Sigmoid colon (tissue), 7 donors: Measurements from ENCODE around the gene NXNL2. TPM values are rescaled to one million over a fixed set of nuclear protein-coding genes. Genes with fewer than 3 reads are reported as not detected.

Source experiments
- DNase-seq: peaks from one replicate; pipeline ENCODE4 v3.0.0-alpha.2; 2019
- H3K27ac ChIP-seq, 4 donors: fragments of 200-600 bp; sonication (generic); one replicate each; pipeline ENCODE4 v1.5.1; 2016 to 2019; ENCODE audit warnings: mild to moderate bottlenecking in 1 of 4
- H3K27me3 ChIP-seq, 3 donors: fragments of 200-600 bp; sonication (generic); one replicate each; pipeline ENCODE4 v1.5.1; 2019; ENCODE audit warnings: mild to moderate bottlenecking in 1 of 3
- H3K36me3 ChIP-seq, 4 donors: fragments of 200-600 bp; sonication (generic); one replicate each; pipeline ENCODE4 v1.5.1; 2016 to 2019
- H3K4me1 ChIP-seq, 4 donors: fragments of 200-600 bp; sonication (generic); one replicate each; pipeline ENCODE4 v1.5.1; 2017 to 2019
- H3K4me3 ChIP-seq, 4 donors: fragments of 200-600 bp; sonication (generic); one replicate each; pipeline ENCODE4 v1.5.1; 2017 to 2019; ENCODE audit warnings: mild to moderate bottlenecking in 2 of 4, moderate library complexity in 1 of 4
- H3K9me3 ChIP-seq, 4 donors: fragments of 200-600 bp in 3 of 4; sonication (generic) in 3 of 4; one replicate each; pipeline versions ENCODE4 v1.5.1 to v1.6.1; 2013 to 2019
- EP300 ChIP-seq, 4 donors: sonication (generic); formaldehyde crosslinking; IDR thresholded peaks; one replicate each; pipeline ENCODE4 v1.6.1; 2017; ENCODE audit warnings: antibody characterized with exemption in 4 of 4
- POLR2A ChIP-seq, 2 donors: fragments of 450-650 bp; IDR thresholded peaks; one replicate each; pipeline ENCODE4 v1.6.1; 2016; ENCODE audit warnings: antibody characterized with exemption in 2 of 2, mild to moderate bottlenecking in 2 of 2, moderate library complexity in 2 of 2
- POLR2AphosphoS5 ChIP-seq, 4 donors: sonication (generic); formaldehyde crosslinking; IDR thresholded peaks; one replicate each; pipeline ENCODE4 v1.6.1; 2017; ENCODE audit warnings: antibody characterized with exemption in 4 of 4
- WGBS, 2 donors: extraction: QIAGEN DNeasy Blood & Tissue Kit; methylation state at CpG; one replicate each; pipeline ENCODE4 v1.1.7; 2013; 5-methylcytosine and 5-hydroxymethylcytosine counted together
- intact Hi-C: fragments of 100-400 bp; cut with DNase I; formaldehyde crosslinking; loops from one replicate; pipeline ENCODE4 v1.15.1; 2023
- polyA plus RNA-seq, 3 donors: library from polyadenylated mRNA; stranded (reverse); fragments of 200-250 nt; gene quantifications; one replicate each; pipeline ENCODE4 v1.2.3, GENCODE V29; 2013
- total RNA-seq, 4 donors: library from RNA; depleted of rRNA; stranded (reverse); fragments of >200 nt; gene quantifications; one replicate each; pipeline ENCODE4 v1.1.0, GENCODE V29; 2016
- TF ChIP-seq, protein P1 (sequence below), 4 experiments: fragments of 450-650 bp in 3 of 4; fragments of 200-600 bp in 1 of 4; IDR thresholded peaks; one replicate each; pipeline ENCODE4 v1.5.1; 2016 to 2019; ENCODE audit warnings: antibody characterized with exemption in 4 of 4, mild to moderate bottlenecking in 3 of 4, moderate library complexity in 2 of 4
- donor health status: healthy with polysubstance abuse.
- donor health status: Bipolar disorder and iron deficiency.
- donor health status: healthy.

NXNL2 gene
- total and polyA plus RNA-seq, 7 donors = 0.16 to 1.2 (median 0.54) TPM; not detected in 4

DNA sequence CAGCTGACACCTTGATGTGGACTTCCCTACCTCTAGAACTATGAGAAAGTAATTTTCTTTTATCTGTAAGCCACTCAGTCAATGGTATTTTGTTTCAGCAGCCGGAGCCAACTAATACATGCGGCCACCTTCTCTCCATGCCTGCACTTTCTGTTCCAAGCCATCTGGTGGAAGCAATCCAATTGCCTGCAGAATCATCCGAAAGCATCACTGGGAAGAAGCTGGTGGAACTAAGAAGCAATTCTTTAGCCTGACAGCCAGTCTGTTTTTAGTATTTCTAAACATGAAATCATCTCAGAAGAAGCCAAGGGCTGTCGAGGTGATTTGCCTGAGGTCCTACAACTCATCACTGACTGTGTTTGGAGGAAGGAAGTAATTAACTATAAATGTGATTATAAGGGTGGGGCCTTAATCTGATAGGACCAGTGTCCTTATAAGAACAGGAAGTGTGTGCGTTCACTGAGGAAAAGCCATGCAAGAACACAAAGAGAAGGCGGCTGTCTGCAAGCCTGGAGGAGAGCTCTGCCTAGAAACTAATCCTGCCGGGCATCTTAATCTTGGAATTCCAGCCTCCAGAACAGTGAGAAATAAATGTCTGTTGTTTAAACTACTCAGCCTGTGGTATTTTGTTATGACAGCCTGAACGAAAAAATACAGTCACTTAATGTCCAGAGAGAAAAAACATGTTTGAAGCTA, 49.1 kb downstream of the NXNL2 start:
- no peak for DNase-seq
- no peaks in the 10 kb centered on the region for H3K36me3 ChIP-seq
- no peaks in the 10 kb centered on the region for H3K9me3 ChIP-seq
- WGBS, 2 donors = 49 to 71% methylated on average over 8 of the region's 8 CpGs
- no peak overlapping the region for H3K4me3 ChIP-seq
- no peaks in the 10 kb centered on the region for H3K27me3 ChIP-seq
- intact Hi-C loops = no loop called here
- peak overlapping the region; percentile 43 to 80 (median 68) for H3K27ac ChIP-seq
- TF ChIP-seq EP300 (IDR thresholded peaks at IDR 0.05) (peak in 1 of 4 donors; percentile 45), POLR2A (IDR thresholded peaks at IDR 0.05) (no peak), POLR2AphosphoS5 (IDR thresholded peaks at IDR 0.05) (peak in 3 of 4 donors; percentile 71 to 84 (median 78))
- peaks cover 0 to 17% (median 16%) of the 10 kb centered on the region in 4 donors for H3K4me1 ChIP-seq

DNA sequence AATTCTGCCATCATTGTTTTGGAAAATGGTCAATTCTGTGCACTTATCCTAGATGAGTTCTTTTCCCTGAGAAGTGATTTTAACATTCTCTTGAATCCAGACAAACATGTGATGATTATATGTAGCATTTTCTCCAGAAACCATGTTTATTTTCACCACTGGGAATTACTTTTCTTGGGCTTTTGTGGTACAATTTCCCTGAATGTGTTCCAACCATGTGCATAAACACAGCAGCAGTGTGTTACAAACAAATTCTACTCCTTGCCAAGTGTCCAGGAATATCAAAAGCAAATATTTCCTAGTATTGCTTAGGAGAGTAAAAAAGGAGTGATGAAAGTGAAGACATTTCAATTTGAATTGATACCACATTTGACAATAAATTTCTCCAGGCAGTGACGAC, 50.4 kb downstream of the NXNL2 start:
- intact Hi-C loops = no loop called here
- DNase-seq = no peak
- WGBS, 2 donors = 85 to 89% methylated on average over 1 of the region's 1 CpG
- no peak overlapping the region for H3K4me3 ChIP-seq
- TF ChIP-seq POLR2AphosphoS5 (IDR thresholded peaks at IDR 0.05) = no peak
- TF ChIP-seq POLR2A (IDR thresholded peaks at IDR 0.05) = no peak
- TF ChIP-seq EP300 (IDR thresholded peaks at IDR 0.05) = no peak
- TF ChIP-seq, protein P1, sequence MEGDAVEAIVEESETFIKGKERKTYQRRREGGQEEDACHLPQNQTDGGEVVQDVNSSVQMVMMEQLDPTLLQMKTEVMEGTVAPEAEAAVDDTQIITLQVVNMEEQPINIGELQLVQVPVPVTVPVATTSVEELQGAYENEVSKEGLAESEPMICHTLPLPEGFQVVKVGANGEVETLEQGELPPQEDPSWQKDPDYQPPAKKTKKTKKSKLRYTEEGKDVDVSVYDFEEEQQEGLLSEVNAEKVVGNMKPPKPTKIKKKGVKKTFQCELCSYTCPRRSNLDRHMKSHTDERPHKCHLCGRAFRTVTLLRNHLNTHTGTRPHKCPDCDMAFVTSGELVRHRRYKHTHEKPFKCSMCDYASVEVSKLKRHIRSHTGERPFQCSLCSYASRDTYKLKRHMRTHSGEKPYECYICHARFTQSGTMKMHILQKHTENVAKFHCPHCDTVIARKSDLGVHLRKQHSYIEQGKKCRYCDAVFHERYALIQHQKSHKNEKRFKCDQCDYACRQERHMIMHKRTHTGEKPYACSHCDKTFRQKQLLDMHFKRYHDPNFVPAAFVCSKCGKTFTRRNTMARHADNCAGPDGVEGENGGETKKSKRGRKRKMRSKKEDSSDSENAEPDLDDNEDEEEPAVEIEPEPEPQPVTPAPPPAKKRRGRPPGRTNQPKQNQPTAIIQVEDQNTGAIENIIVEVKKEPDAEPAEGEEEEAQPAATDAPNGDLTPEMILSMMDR (IDR thresholded peaks at IDR 0.05) = no peak
- no peaks in the 10 kb centered on the region for H3K36me3 ChIP-seq
- H3K27me3 ChIP-seq = no peaks in the 10 kb centered on the region
- H3K4me1 ChIP-seq = peaks cover 0 to 17% (median 16%) of the 10 kb centered on the region in 4 donors
- H3K27ac ChIP-seq = peak overlapping the region in 1 of 4 donors; percentile 80
- no peaks in the 10 kb centered on the region for H3K9me3 ChIP-seq

DNA sequence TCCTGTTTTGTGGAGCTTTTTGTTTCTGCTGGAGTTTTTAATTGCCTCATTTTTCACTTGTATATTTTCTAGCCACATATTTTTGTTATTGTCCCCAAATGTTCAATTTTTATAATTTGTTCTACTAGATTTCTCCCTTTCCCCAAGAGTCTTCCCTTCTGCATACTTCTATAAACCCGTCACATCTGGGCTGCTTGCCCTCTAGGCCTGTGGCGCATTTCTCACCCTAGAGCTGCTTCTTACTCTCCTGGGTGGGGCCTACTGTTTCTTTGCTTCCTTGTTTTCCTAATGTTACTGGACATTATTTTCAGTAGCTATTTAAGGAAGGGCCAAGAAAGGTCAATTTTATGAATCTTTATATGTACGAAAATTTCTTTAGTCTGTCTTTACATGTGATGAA, 51.5 kb downstream of the NXNL2 start:
- intact Hi-C loops = no loop called here
- H3K27ac ChIP-seq = no peak overlapping the region
- peaks cover 0 to 17% (median 16%) of the 10 kb centered on the region in 4 donors for H3K4me1 ChIP-seq
- H3K36me3 ChIP-seq = no peaks in the 10 kb centered on the region
- H3K27me3 ChIP-seq = no peaks in the 10 kb centered on the region
- 87 to 93% methylated on average over 3 of the region's 3 CpGs for WGBS, 2 donors
- TF ChIP-seq, protein P1 (IDR thresholded peaks at IDR 0.05) = no peak
- TF ChIP-seq EP300 (IDR thresholded peaks at IDR 0.05) (no peak), POLR2AphosphoS5 (IDR thresholded peaks at IDR 0.05) (no peak), POLR2A (IDR thresholded peaks at IDR 0.05) (no peak)
- DNase-seq = no peak
- no peak overlapping the region for H3K4me3 ChIP-seq
- H3K9me3 ChIP-seq = no peaks in the 10 kb centered on the region

DNA sequence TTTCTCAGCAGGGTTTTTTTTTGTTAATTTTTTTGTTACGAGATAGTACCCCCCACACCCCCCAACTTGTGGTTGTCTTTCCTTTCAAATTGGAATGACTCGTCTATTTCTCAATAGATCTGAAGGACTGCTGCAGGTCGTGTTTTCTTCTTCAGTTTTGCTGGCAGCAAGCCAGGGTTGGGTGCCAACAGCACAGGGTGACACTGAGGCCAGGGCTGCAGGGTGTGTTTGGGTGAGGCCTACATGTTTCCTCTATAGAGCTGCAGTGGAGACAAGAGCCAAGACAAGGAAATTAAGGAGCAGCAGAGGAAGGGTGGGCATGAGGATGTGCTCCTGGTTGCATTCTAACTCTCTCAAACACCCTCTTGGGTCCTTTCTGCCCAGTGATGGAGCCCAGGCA, 52.2 kb downstream of the NXNL2 start:
- H3K27me3 ChIP-seq = no peaks in the 10 kb centered on the region
- no peaks in the 10 kb centered on the region for H3K9me3 ChIP-seq
- H3K27ac ChIP-seq = no peak overlapping the region
- WGBS, 2 donors = 26 to 46% methylated on average over 3 of the region's 3 CpGs
- intact Hi-C loops = no loop called here
- no peak for DNase-seq
- H3K36me3 ChIP-seq = no peaks in the 10 kb centered on the region
- peaks cover 0 to 17% (median 16%) of the 10 kb centered on the region in 4 donors for H3K4me1 ChIP-seq
- no peak overlapping the region for H3K4me3 ChIP-seq
- TF ChIP-seq POLR2AphosphoS5 (IDR thresholded peaks at IDR 0.05) = no peak
- no peak for TF ChIP-seq EP300 (IDR thresholded peaks at IDR 0.05)
- TF ChIP-seq, protein P1 (IDR thresholded peaks at IDR 0.05) = no peak
- no peak for TF ChIP-seq POLR2A (IDR thresholded peaks at IDR 0.05)

DNA sequence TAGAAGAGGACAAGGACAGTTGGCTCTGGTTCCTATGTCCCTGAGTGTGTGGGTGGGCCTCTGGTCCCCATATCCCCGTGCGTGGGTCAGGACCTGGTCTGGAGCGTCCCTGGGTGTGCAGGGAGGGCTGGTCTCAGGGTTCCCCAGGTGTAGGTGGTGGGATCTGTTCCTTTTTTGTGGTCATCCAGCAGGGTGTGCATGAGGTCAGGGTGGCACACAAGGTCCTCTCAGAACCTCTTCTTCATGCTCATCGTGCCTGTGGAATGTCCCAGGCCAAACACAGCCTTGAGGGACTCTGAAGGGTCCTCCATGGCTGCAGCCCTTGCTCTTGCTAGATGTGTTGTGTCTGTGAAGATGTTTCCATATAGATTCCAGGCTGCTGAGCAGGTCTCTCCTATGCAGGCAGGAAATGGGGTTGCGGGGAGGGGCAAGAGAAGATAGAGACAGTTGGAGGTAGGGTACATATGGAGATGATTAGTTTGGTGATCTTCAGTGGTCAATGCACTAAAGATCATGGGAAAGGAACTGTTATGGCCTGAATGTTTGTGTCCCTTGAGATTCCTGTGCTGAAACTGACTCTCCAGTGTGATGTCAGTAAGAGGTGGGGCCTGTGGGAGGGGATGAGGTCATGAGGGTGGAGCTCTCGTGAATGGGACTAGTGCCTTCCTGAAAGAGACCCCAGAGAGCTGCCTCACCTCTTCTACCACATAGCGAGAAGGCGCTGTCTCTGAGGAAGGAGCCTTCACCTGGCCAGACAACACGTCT, 53.1 kb downstream of the NXNL2 start:
- no peak for TF ChIP-seq POLR2A (IDR thresholded peaks at IDR 0.05)
- TF ChIP-seq POLR2AphosphoS5 (IDR thresholded peaks at IDR 0.05) = no peak
- TF ChIP-seq, protein P1 (IDR thresholded peaks at IDR 0.05) = no peak
- TF ChIP-seq EP300 (IDR thresholded peaks at IDR 0.05) = no peak
- 90 to 94% methylated on average over 9 of the region's 9 CpGs for WGBS, 2 donors
- intact Hi-C loops = no loop called here

More for the DNA sequence above, 53.1 kb downstream of the NXNL2 start:
- DNase-seq = no peak
- no peak overlapping the region for H3K4me3 ChIP-seq
- no peak overlapping the region for H3K27ac ChIP-seq
- no peaks in the 10 kb centered on the region for H3K27me3 ChIP-seq
- peaks cover 0 to 16% (median 15%) of the 10 kb centered on the region in 4 donors for H3K4me1 ChIP-seq
- H3K9me3 ChIP-seq = no peaks in the 10 kb centered on the region
- no peaks in the 10 kb centered on the region for H3K36me3 ChIP-seq
